ENCODE results near the gene LMNTD2.

DNA sequence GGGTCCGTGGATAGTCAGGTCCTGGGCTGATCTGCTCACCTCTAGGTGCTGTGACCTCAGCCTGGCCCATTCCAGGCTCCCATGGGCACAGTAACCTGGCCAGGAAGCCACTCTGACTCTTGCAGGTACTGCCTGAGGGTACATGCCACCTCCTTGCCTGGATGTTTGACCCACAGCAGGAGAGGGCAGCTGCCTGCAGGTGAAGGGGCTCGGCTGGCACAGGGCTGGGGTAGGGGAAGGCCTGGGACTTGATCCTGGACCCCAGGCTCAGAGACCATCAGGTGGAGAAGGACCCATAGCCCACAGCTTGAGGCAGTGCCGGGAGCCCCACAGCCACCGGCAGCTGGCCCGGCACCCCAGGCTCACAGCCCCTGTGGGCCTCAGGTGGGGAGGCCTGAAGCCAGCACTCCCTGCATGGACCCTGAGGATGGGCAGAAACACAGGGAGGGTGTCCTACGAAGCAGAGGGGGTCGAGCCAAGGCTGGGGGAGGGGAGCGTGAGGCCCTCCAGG, 20.5 kb downstream of the LMNTD2 start:
- TF ChIP-seq, protein P1, sequence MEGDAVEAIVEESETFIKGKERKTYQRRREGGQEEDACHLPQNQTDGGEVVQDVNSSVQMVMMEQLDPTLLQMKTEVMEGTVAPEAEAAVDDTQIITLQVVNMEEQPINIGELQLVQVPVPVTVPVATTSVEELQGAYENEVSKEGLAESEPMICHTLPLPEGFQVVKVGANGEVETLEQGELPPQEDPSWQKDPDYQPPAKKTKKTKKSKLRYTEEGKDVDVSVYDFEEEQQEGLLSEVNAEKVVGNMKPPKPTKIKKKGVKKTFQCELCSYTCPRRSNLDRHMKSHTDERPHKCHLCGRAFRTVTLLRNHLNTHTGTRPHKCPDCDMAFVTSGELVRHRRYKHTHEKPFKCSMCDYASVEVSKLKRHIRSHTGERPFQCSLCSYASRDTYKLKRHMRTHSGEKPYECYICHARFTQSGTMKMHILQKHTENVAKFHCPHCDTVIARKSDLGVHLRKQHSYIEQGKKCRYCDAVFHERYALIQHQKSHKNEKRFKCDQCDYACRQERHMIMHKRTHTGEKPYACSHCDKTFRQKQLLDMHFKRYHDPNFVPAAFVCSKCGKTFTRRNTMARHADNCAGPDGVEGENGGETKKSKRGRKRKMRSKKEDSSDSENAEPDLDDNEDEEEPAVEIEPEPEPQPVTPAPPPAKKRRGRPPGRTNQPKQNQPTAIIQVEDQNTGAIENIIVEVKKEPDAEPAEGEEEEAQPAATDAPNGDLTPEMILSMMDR (IDR thresholded peaks at IDR 0.05; ENCODE audit: insufficient read depth, low read length, poor library complexity, severe bottlenecking): no peak
- no peak for TF ChIP-seq EZH2phosphoT487 (conservative IDR thresholded peaks at IDR 0.05; ENCODE audit: low read length)
